Hematopoietic multipotent progenitor cell treated with erythropoietin and hydrocortisone succinate and interleukin-3 and kit ligand, for 6 days (in vitro differentiated cells): ENCODE measurements around the gene CAMTA1.
"Not testable (repeated sequence)": the region's sequence is repeated elsewhere in the genome, so short reads cannot be mapped to it uniquely, and the experiment has no call there.

Experiments used
- DNase-seq: peaks from one replicate; pipeline ENCODE4 v3.0.0-alpha.2; 2015

CAMTA1 gene

DNA sequence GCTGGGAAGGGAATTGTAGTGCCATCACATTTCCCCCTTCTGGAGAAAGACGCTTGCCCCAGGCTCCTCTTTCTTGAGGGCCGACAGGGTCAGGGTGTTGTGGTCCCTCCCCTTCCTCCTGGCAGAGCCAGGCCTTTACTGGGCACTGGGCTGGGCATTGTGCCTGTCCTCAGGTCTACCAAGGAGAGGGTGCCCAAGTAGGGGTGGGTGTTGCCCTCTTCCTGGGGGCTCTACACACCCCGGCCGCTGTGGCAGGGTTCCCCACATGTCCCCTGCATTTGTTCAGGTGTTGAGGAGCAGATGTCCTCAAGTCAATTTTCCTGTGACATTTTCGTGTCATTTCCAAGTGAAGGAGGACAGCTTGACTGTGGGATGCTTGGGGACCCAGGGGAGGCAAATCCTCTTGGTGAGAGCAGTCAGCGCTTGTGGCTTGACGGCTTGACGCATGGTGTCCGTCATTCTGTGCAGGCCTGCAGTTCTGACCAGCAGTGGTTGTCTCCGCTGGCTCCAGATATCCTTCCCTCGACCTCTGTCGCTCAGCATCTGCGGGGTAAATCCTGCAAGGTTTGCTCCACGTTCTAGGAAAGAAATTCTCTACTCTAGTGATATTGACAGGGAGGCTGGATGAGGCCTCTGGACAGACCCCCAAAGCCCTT, 804.0 kb downstream of the CAMTA1 start:
- DNase-seq = no peak

DNA sequence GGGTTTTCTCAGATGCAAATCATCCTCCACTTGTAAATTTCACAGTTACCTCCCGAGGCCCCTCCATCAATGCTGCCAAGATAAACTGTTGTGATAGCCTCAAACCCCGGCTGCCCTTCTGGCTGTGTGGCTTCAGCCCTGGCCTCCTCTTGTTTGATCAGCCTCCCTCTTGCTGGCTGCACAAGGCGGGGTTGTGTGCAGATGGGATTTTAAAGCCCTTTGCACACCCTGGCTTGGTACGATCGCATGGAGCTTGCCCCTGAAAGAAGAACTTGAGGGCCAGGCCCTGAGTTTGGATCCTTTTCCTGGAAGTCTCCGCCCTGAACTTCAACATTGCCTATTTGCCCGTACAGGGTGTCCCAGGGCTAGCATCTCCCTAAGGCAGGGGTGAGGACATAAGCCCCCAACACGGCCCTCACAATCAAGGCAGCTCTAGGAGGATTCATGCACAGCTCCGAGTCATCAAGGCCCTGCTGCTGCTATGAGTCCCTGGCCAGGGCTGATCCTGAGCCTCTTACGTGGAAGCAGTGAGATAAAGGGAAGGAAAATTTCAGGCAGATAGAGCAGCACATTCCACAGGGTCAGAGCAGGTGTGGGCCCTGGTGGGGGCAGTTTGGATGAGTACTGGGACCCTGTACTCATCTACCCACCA, 804.6 kb downstream of the CAMTA1 start:
- DNase-seq = no peak

DNA sequence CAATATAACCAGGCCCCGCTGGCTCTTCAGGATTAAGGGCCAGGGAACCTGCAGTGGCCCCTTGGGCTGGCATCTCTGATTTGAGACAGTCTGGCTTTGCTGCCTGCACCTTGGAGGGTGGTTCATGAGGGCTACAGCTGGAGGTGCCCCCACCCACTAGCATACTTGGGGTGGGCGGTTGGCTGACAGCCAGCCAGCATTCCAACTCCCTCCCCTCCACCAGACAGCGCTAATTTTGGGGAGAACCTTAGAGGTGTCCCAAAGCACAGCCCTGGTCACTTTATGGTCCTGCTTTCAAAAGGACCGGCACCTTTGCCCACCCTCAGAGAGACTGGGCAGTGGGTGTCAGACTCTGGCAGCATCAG, 805.2 kb downstream of the CAMTA1 start:
- no peak for DNase-seq

DNA sequence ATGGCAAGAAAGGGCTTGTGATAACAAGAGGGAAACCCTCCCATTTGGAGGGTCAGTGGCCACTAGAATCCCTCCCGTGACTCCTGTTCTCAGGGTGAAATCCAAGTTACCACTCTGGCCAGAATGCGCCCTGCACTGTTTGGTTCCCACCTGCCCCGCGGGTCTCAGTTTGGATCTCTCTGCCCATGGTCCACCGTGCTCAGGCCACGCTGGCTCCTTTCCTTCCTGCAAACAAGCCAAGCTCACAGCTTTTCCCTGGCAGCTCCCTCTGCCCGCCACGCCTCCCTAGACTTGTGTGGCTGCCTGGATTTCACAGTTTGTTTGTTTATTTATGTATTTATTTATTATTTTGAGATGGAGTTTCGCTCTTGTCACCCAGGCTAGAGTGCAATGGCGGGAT, 806.3 kb downstream of the CAMTA1 start:
- DNase-seq = no peak

DNA sequence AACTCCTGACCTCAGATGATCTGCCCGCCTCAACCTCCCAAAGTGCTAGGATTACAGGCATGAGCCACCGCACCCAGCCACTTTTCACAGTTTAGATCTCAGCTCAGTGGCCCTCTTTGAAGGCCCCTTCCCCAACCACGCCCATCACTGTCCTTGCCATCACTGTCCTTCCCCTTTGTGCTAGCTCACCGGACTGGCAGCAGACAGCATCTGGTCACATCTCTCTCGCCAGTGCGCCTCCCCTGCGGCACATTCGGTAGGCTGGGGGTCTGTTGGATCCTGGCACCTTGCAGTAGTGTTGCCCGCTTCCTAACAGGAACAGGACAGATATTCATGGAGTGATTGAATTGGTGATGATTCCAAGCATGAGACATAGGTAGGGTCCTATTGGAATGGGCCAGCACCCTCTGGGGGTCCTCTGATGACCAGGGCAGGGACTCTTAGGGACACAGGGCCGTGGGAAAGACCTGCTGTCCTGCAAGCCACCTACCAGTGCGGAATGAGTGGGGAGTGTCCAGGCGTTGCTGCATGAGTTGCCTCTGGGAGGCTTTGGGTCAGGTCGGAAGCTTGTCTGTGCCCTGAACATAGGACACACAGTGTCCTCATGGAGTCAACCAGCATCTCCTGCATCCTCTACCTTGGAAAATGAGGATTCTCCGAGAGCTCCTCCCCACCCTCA, 807.0 kb downstream of the CAMTA1 start:
- DNase-seq = no peak

DNA sequence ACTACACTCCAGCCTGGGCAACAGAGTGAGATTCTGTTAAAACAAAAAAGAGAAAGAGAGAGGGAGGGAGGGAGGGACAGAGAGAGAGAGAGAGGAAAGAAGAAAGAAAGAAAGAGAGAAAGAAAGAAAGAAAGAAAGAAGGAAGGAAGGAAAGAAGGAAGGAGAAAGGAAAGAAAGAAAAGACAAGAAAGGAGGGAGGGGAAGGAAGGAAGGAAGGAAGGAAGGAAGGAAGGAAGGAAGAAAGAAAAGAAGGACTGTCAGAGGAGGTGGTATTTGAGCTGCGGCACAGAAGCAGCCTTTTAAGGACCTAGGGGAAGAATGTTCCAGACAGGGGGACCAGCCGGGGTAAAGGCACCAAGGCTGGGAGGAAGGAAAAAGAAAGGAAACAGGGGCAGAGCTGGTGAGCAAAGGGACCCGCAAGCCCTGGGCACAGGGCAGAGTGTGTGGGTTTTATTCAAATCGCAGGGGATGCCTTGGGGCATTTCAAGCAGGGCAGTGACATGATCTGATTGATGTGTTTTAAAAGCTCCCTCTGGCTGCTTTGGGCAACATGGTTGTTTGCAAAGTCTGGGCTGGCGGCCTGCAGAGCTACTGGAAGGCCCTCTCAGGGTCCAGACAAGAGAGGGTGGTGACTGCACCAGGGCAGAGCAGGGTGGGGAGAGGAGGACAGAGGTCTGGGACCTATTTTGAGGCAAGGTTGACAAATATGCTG, 808.9 kb downstream of the CAMTA1 start:
- no peak for DNase-seq

DNA sequence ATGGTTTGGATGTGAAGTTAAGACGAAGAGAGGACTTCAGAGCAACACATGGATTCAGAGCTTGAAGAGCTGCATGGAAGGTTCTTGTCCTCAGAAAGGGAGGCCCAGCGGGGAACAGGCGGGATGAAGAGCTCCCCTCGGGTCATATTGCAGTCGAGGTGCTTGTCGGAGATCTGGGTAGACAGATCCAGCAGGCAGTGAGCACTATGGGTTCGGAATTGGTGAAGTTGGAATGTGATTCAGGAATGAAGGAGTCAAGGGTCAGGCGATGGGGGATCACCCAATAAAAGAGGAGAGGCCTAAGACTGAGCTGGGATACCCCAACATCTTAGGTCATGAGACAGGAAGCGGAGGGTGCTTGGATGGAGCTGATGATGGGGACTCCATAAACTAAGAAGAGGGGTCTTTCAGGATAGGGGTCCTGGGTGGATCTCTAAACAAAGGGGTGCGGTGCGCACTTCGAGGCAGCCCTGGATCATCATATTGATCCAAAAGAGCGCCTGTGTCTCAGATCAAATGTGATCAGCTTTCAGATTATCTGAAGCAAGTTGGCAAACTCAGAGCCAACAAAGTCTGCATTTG, 809.6 kb downstream of the CAMTA1 start:
- DNase-seq = no peak

DNA sequence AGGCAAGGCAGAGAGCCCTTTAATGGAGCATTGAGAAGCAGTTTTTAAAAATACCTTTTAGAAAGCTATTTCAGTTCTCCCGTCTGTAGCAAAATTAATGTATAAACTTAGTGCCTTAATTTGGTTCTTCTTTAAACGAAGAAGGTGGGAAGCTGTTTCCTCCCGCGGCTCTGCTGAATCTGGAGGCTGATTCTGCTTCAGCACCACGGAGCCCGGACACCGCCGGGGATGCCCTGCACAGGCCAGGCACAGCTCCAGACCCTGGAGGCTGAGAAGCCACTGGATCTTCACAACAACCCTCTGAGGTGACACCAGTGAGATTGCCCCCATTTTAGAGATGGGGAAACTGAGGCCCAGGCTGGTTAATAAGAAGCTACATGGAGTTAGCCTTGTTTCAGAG, 810.1 kb downstream of the CAMTA1 start:
- DNase-seq = no peak

DNA sequence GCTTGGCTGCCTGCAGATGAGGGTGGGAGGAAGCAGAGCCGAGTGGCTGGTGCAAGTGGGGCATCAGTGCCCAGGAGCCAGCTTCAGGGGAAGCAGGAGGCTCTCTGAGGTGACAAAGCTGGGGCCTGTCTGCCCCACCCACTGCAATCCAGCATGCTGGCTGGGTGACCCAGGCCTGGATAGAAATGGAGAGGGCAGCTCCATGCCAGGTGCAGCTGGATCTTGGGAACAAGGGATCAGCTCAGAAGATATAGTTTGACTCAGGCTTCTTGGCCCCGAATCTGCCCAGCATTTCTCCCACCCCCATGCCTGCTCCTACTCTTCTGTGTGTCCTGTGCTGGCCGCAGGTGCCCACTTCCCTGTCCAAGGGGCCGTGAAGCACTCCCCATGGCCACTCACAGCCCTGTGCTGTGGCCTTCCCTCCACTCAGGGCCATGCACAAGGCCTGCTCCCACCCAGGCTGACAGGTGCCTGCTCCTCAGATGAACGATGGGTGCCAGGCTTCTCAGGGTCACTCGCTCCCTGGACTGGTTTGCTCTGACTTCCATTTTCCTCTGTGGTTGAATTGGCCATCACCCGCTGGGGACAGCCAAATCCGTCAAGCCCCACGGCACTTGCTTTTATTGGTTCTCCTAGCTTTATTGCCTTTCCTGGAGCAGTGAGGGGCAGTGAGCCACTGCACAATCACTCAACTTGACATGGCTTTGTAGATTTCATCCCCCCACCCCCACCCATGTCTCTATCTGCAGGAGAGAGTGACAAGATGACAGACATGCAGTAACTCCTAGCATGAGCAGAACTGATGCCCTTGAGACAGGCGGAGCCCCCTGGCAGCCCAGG, 811.1 kb downstream of the CAMTA1 start:
- no peak for DNase-seq

DNA sequence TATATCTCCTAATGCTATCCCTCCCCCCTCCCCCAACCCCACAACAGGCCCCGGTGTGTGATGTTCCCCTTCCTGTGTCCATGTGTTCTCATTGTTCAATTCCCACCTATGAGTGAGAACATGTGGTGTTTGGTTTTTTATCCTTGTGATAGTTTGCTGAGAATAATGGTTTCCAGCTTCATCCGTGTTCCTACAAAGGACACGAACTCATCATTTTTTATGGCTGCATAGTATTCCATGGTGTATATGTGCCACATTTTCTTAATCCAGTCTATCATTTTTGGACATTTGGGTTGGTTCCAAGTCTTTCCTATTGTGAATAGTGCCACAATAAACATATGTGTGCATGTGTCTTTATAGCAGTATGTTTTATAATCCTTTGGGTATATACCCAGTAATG, 812.8 kb downstream of the CAMTA1 start:
- not testable (repeated sequence) for DNase-seq

DNA sequence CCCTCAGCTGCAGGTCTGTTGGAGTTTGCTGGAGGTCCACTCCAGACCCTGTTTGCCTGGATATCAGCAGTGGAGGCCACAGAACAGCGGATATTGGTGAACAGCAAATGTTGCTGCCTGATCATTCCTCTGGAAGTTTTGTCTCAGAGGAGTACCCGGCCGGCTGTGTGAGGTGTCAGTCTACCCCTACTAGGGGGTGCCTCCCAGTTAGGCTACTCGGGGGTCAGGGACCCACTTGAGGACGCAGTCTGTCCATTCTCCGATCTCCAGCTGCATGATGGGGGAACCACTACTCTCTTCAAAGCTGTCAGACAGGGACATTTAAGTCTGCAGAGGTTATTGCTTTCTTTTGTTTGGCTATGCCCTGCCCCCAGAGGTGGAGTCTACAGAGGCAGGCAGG, 819.7 kb downstream of the CAMTA1 start:
- DNase-seq = not testable (repeated sequence)

DNA sequence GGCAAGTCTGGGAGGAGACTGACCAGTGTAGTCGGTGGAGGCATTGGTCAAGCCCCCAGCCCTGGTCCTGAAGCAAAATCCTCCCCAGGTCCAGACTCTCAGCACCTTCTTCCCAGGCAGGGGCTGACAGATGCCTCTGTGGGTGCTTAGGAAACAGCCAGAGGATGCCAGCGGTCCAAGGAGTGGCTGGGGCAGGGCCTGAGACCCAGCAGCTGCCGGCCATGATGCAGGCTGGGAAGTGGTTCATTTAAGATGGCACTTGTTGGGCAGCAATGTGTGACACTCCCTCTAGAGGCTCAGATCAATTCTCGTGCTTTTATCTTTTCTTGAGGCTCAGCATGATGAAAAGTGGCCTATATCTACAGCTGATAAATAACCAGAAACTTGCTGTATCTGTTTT, 820.8 kb downstream of the CAMTA1 start:
- no peak for DNase-seq

DNA sequence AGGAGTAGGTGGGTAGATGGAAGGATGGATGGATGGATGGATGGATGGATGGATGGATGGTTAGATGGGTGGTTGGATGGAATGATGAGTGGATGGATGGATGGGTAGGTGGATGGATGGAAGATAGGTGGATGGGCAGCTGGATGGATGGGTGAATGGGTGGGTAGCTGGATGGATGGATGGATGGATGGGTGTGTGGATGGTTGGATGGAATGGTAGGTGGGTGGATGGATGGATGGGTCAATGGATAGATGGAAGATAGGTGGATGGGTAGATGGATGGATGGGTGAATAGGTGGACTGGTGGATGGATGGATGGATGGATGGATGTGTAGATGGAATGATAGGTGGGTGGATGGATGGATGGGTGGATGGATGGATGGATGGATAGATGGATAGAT, 821.8 kb downstream of the CAMTA1 start:
- DNase-seq = no peak

DNA sequence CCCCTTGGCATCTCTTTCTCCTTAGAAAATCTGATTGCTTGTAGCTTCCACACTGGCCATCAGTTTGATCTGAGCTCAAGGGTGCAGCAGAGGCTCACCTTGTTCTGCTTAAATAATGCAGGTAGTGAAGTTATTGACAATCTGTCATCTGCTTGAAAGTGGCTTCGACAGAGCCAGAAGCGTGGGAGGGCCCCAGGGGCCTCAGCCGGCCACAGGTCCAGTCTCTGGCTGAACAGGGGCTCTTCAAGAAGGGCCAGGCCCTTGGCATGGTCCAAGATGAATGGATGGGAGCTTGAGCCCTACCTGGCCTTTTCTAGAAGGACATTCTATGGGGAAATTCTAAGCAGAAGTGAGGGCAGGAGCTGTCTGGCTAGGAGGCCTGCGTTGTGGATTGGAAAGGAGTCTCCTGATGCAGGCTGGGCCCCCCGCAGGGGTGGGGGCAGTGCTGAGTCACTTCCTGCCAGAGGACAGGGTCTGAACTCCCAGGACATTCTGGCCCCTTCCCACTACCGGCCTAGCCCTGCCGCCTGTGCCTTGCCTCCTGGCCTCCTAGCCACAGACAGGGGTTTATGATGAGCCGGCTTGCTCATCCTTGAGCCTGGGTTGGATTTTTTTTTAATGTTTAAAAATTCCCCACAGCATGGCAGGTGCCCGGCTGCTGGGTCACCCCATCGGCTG, 823.5 kb downstream of the CAMTA1 start:
- no peak for DNase-seq

DNA sequence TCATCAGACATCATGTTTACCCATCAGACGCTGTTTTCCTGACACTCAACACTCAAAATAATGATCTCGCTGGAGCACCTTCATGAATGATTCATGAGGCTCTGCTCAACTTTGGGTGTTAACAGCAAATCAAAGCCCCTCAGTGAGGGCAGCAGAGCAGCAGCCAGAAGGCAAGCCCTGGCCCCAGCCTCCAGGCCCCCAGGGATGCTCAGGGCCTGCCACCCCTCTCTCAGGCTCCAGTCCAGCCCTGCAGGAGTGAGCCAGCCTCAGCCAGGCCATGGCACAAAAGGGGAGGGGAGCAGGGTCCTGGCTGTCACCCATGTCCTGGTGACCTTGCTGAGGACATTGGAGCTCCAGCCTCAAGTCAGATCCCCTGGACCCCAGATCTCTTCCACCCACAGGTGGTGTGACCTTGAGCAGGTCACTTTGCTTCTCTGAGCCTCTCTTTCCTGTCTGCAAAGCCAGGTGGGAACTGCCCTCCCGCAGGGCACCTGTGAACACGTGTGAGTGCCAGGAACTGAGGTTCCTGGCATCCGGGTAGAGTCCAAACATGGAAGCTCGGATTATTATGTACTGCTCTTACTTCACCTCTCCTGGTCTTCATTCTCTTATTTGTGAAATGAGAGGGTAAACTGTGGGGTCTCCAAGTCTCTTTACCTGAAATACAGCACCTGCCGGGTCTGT, 824.2 kb downstream of the CAMTA1 start:
- no peak for DNase-seq

DNA sequence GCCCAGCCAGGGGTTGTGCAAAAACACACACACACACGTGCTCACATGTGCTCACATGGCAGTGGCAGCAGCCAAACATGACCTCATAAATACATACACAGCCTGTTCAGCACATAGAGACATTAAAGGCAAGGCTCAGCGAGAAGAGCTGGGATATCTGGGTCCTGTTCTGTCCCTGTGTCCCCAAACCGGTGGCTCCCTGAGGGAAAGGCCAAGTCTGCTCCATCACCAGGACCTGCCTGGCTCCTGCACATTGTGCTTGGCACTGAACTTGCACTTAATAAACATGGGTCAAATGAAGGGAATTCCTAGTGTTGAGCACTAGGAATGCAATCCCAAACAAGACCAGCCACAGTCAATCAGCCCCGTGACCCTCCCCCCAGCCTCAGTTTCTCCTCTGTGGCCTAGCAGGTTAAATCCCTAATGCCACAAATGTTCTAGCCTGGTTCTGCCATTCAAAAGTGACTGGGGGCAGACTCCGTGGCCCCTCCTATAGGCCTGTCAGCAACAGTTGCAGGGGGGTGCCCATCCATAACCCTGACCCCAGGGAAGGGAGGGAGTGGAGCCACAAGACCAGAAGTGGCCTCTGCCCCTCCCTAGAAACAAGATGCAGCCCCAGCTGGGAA, 825.0 kb downstream of the CAMTA1 start:
- no peak for DNase-seq

DNA sequence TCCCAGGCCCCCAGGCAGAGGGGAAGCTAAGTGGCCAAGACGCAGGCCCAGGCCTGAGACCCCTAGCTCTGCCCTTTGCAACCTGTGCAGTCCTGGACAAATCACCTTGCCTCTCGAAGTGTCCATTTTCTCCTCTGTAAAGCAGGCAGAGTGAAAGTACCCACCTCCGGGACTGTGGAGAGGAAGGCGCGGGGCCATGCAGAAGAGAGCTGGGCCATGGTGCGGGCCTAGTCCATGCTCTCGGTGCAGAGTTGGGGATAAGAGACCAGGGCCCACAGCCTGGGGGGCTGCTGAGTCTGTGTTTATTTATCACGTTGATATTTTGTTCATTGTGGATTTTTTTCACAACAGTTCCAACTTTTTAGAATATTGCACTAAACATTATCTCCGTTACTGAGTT, 825.7 kb downstream of the CAMTA1 start:
- no peak for DNase-seq

DNA sequence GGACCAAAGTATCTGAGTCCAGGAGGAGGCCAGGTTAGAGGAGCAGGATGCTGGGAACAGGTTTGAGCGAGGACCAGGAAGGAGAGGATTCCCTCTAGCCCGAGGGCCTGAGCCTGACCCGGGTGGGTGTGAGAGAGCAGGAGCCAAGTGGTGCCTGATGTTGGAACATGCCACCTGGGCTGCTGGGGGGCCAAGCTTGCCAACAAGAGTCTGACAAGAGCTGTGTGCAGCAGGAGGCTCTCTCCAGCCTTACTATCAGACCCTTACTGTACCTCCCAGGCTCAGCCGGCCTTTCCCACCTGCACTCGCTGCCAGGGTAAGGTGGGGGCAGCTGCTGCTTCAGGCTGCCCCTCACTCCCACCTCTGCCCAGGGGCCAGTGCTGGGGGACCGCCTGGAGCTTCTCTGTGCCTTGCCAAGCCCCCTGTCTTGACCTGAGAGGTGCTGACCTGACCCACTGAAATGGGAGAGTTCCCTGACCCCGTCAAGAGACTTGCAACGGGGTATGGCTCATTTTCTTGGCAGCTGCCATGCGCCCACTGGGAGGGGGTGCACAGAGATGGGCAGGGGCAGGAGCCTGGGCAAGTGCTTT, 826.3 kb downstream of the CAMTA1 start:
- DNase-seq = no peak

DNA sequence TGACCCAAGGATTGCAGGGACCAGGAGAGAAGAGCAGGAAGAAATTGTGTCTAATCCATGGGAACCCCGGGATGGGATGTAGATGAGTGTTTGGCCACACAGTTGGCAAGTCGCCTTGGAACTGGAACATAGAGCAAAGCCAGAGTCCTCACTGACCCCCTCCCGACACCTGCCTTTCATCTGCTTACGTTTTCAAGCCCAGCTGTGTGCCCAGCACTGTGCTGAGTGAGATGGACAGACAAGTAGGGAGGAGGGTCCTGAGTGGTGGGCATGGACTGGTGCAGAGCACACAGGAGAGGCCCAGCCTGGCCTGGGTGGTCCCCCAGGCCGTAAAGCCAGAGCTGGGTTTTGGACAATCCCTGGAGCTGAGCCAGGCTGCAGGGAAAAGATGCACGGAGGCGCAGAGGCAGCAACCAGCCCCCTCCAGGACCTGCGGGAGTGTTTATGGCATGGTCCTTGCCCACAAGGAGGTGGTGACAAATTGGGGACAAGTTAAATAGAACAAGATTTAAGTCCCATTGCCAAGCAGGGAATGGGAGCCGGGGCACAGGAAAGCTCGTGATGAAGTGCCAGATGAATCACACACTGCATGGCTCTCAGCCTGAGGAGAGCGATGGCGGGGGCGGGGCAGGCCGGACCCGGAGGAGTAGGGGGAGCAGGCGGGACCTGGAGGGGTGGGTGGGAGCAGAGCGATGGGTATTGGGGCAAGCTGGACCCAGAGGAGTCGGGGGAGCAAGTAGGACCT, 828.0 kb downstream of the CAMTA1 start:
- DNase-seq = no peak

DNA sequence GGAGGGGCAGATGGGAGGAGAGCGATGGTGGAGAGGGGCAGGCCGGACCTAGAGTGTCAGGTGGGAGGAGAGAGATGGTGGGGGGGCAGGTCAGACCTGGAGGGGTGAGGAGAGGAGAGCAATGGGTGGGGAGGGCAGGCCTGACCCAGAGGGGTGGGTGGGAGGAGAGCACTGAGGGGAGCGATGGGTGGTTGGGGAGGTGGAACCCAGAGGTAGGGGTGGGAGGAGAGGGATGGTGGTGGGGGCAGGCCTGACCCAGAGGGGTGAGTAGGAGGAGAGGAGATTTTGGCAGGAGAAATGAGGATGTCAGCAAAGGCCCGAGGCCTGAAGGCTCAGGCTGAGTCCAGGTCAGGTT, 828.6 kb downstream of the CAMTA1 start:
- no peak for DNase-seq
